Kidney (tissue), 14 donors: ENCODE results near the gene DPH3. TPM values are rescaled to one million over a fixed set of nuclear protein-coding genes. Genes with fewer than 3 reads are reported as not detected.

Experiments
- DNase-seq, 5 donors: peaks; one replicate each; pipeline ENCODE4 v3.0.0-alpha.2; 2013 to 2020
- FAIRE-seq: peaks from 2 replicates; lab custom pipeline; 2012; peaks lifted over from hg19 to GRCh38; lab: Jason Lieb, UNC
- H3K27ac ChIP-seq, 2 donors: one replicate each; pipeline ENCODE4 v1.7.0; 2013; ENCODE audit warnings: low read depth in 2 of 2, low read length in 2 of 2, inconsistent platforms in 1 of 2
- H3K27me3 ChIP-seq: one replicate; pipeline ENCODE4 v1.7.1; 2013; ENCODE audit warnings: low read length, inconsistent platforms; ENCODE audit not compliant: control insufficient read depth, insufficient read depth
- H3K36me3 ChIP-seq, 3 donors: one replicate each; pipeline versions ENCODE4 v1.7.0 to v1.7.1; 2013; ENCODE audit warnings: low read length in 3 of 3, control low read depth in 1 of 3, inconsistent platforms in 1 of 3; ENCODE audit not compliant: insufficient read depth in 3 of 3, control insufficient read depth in 2 of 3
- H3K4me1 ChIP-seq, 3 donors: one replicate each; pipeline versions ENCODE4 v1.7.0 to v1.7.1; 2013; ENCODE audit warnings: low read length in 3 of 3, inconsistent platforms in 1 of 3, low read depth in 1 of 3; ENCODE audit not compliant: control insufficient read depth in 2 of 3, insufficient read depth in 2 of 3
- H3K4me3 ChIP-seq, 3 donors: one replicate each; pipeline versions ENCODE4 v1.7.0 to v1.8.1; 2013; ENCODE audit warnings: low read length in 3 of 3, control low read depth in 1 of 3, inconsistent platforms in 1 of 3
- H3K9ac ChIP-seq, 3 donors: one replicate each; pipeline versions ENCODE4 v1.7.0 to v1.7.1; 2013; ENCODE audit warnings: low read length in 3 of 3, control low read depth in 1 of 3, inconsistent platforms in 1 of 3
- H3K9me3 ChIP-seq, 3 donors: one replicate each; pipeline versions ENCODE4 v1.7.0 to v1.7.1; 2013; ENCODE audit warnings: low read length in 3 of 3, control low read depth in 1 of 3, inconsistent platforms in 1 of 3; ENCODE audit not compliant: control insufficient read depth in 2 of 3, insufficient read depth in 1 of 3
- intact Hi-C: fragments of 100-400 bp; cut with DNase I; formaldehyde crosslinking; loops from one replicate; pipeline ENCODE4 v1.11.1; 2022
- polyA plus RNA-seq: library from polyadenylated mRNA; stranded (reverse); fragments of 350-450 nt; fragmentation: Illumina TruSeq; extraction: RNeasy Lipid Tissue Mini Kit (QIAGEN cat#74804); gene quantifications from one replicate; pipeline ENCODE4 v1.2.3, GENCODE V29; 2014; ENCODE audit warnings: low read depth, low replicate concordance; ENCODE audit not compliant: insufficient read depth
- total RNA-seq: library from RNA; stranded (reverse); fragmentation: NEBNext Ultra II Directional; extraction: Animal tissue kit (Norgen Biotek cat#: 25700); gene quantifications from one replicate; pipeline ENCODE4 v1.2.1, GENCODE V29; 2021
- TF ChIP-seq, protein P1 (sequence below): IDR thresholded peaks from 3 replicates; pipeline ENCODE4 v1.5.1; 2012; ENCODE audit warnings: mild to moderate bottlenecking, moderate library complexity, borderline replicate concordance; ENCODE audit not compliant: insufficient read depth; ENCODE audit errors: extremely low read depth
- donor health status: control.
- donor health status: control.
- donor health status: control.
- donor health status: control.
- donor health status: control.
- donor health status: DM: yes; HTN: yes; CAD: no.
- donor health status: Normal renal cell carcinoma (clear cell type).

The DPH3 gene
- total and polyA plus RNA-seq, 2 donors from 2014 or later = 16.3 to 19.3 TPM

DNA sequence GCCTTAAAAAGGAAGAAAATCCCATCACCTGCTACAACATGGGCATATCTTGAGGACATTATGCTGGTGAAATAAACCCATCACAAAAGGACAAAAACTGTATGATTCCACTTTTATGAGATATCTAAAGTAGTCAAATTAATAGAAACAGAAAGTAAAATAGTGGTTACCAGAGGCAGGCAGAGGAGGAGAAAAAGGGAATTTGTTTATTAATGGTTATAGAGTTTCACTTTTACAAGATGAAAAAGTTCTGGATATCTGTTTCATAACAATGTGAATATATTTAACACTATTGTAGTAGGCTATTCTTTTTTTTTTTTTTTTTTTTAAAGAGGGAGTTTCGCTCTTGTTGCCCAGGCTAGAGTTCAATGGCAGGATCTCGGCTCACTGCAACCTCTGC, 40.4 kb downstream of the DPH3 start:
- no peaks in the 10 kb centered on the region for H3K9me3 ChIP-seq
- H3K4me1 ChIP-seq = no peaks in the 10 kb centered on the region
- intact Hi-C loops = no loop called here
- TF ChIP-seq, protein P1, sequence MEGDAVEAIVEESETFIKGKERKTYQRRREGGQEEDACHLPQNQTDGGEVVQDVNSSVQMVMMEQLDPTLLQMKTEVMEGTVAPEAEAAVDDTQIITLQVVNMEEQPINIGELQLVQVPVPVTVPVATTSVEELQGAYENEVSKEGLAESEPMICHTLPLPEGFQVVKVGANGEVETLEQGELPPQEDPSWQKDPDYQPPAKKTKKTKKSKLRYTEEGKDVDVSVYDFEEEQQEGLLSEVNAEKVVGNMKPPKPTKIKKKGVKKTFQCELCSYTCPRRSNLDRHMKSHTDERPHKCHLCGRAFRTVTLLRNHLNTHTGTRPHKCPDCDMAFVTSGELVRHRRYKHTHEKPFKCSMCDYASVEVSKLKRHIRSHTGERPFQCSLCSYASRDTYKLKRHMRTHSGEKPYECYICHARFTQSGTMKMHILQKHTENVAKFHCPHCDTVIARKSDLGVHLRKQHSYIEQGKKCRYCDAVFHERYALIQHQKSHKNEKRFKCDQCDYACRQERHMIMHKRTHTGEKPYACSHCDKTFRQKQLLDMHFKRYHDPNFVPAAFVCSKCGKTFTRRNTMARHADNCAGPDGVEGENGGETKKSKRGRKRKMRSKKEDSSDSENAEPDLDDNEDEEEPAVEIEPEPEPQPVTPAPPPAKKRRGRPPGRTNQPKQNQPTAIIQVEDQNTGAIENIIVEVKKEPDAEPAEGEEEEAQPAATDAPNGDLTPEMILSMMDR = no peak
- no peaks in the 10 kb centered on the region for H3K36me3 ChIP-seq
- FAIRE-seq (no peak), DNase-seq (no peak)
- no peaks in the 10 kb centered on the region for H3K27me3 ChIP-seq
- H3K27ac ChIP-seq = no peak overlapping the region
- no peak overlapping the region for H3K4me3 ChIP-seq
- no peak overlapping the region for H3K9ac ChIP-seq

DNA sequence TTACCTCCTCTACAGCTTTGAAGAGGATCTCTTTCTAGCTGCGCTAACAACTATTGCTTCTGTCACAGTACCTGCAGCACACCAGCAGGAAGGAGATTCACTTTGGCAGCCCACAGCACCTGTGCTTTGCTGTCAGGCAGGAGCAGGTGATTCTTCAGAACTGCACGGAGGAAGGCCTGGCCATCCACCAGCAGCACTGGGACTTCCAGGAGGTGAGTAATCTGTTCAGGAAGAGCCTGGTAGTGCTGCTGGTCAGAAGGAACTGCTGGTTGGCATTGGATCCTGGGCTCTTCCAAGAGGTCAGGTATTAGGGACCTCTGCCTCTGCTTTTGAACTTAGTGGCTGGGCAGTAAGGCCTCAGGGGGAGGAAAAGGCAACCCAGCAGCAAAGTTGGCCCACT, 42.2 kb downstream of the DPH3 start:
- H3K27ac ChIP-seq = no peak overlapping the region
- intact Hi-C loops = no loop called here
- no peaks in the 10 kb centered on the region for H3K4me1 ChIP-seq
- no peaks in the 10 kb centered on the region for H3K36me3 ChIP-seq
- DNase-seq (no peak), FAIRE-seq (no peak)
- no peak overlapping the region for H3K9ac ChIP-seq
- no peak overlapping the region for H3K4me3 ChIP-seq
- no peaks in the 10 kb centered on the region for H3K9me3 ChIP-seq
- TF ChIP-seq, protein P1 = no peak
- H3K27me3 ChIP-seq = no peaks in the 10 kb centered on the region

DNA sequence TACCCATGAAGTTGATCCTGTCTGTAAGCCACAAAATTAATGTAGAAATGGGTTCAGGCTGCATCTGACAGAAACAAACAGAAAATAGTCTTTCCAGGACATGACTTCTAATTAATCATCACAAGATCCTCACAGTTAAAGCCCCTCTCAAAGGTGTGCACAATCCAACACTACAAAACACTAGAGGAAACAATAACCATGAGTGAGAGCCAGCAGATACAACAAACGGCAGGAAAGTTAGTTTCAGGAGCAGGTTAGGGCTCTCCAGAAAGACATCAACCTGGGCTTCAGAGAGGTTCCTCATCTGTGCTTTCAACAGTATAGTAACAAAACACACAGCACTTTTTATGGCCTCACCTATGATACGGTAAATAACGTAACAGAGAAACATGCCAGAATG, 42.8 kb downstream of the DPH3 start:
- FAIRE-seq = no peak
- H3K4me3 ChIP-seq = no peak overlapping the region
- no peak for DNase-seq
- H3K27ac ChIP-seq = no peak overlapping the region
- no peak overlapping the region for H3K9ac ChIP-seq
- intact Hi-C loops = no loop called here
- no peaks in the 10 kb centered on the region for H3K9me3 ChIP-seq
- H3K27me3 ChIP-seq = no peaks in the 10 kb centered on the region
- no peaks in the 10 kb centered on the region for H3K4me1 ChIP-seq
- TF ChIP-seq, protein P1 = no peak
- H3K36me3 ChIP-seq = no peaks in the 10 kb centered on the region

DNA sequence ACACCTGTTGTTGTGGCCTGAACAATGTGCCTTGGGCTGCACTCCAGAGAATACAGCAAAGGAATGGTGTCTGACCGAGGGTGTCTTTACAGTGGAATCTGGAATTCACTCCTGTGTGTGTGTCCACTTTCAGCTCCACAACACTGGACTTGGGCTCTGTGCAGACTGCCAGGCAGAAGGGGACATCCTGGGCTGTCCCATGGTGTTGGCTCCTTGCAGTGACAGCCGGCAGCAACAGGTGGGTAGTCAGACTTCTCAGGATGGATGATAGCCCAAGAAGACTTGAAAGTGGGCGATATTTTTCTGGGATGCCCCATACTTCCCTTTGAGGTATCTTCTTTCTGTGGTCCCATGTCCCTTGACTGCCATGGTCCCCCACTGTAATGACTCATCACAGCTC, 45.0 kb downstream of the DPH3 start:
- Histone ChIP-seq H3K4me1 (no peaks in the 10 kb centered on the region), H3K9ac (no peak overlapping the region), H3K27ac (no peak overlapping the region), H3K4me3 (no peak overlapping the region), H3K36me3 (no peaks in the 10 kb centered on the region), H3K9me3 (no peaks in the 10 kb centered on the region), H3K27me3 (no peaks in the 10 kb centered on the region)
- TF ChIP-seq, protein P1 = no peak
- DNase-seq = no peak
- intact Hi-C loops = no loop called here
- no peak for FAIRE-seq
